Brain microvascular endothelial cell (primary cell): Measurements from ENCODE around the gene RBMS3.

Experiments used
- DNase-seq: peaks from one replicate; pipeline ENCODE4 v3.0.0-alpha.2; 2020
- H3K27ac ChIP-seq: fragments of 250-450 bp; sonication (Bioruptor Pico); 2 replicates; pipeline ENCODE4 v1.5.1; 2020; ENCODE audit warnings: mild to moderate bottlenecking, moderate library complexity
- H3K27me3 ChIP-seq: fragments of 250-450 bp; sonication (Bioruptor Pico); replicated peaks from 2 replicates; pipeline ENCODE4 v1.5.1; 2020; ENCODE audit warnings: mild to moderate bottlenecking
- H3K36me3 ChIP-seq: fragments of 250-450 bp; sonication (Bioruptor Pico); replicated peaks from 2 replicates; pipeline ENCODE4 v1.5.1; 2020; ENCODE audit warnings: mild to moderate bottlenecking
- H3K4me3 ChIP-seq: 2 replicates; pipeline ENCODE4 v1.5.1; 2011; ENCODE audit warnings: low read depth, mild to moderate bottlenecking, control low read depth, low read length, moderate library complexity
- CTCF ChIP-seq: IDR thresholded peaks from 2 replicates; pipeline ENCODE4 v1.5.1; 2011; ENCODE audit warnings: low read depth, mild to moderate bottlenecking, moderate library complexity, low read length, control low read depth, inconsistent platforms; ENCODE audit errors: missing control alignments
- in situ Hi-C: cut with HindIII; loops from 2 replicates; pipeline ENCODE4 v1.10.0; 2017; ENCODE audit warnings: low sequenced_read_pairs, low pct_ligation_motif_present

RBMS3 gene

GRCh38 chr3:29696311-29696710 is 415.4 kb downstream of the RBMS3 start:
- Histone ChIP-seq H3K4me3 (no peak overlapping the region), H3K27ac (peak overlapping the region; percentile 83), H3K27me3 (no peaks in the 10 kb centered on the region), H3K36me3 (no peaks in the 10 kb centered on the region)
- no peak for DNase-seq
- no peak for TF ChIP-seq CTCF
- in situ Hi-C loops: no loop called here

GRCh38 chr3:29697989-29698388 is 417.1 kb downstream of the RBMS3 start:
- TF ChIP-seq CTCF: no peak
- peak; percentile 45 for DNase-seq
- Histone ChIP-seq H3K27me3 (no peaks in the 10 kb centered on the region), H3K27ac (no peak overlapping the region), H3K4me3 (no peak overlapping the region), H3K36me3 (no peaks in the 10 kb centered on the region)
- in situ Hi-C loops: no loop called here

GRCh38 chr3:29700256-29700655 is 419.4 kb downstream of the RBMS3 start:
- TF ChIP-seq CTCF: no peak
- no peaks in the 10 kb centered on the region for H3K36me3 ChIP-seq
- H3K27me3 ChIP-seq: no peaks in the 10 kb centered on the region
- DNase-seq: no peak
- H3K4me3 ChIP-seq: no peak overlapping the region
- in situ Hi-C loops: no loop called here
- no peak overlapping the region for H3K27ac ChIP-seq

- in situ Hi-C loops: no loop called here
- H3K27me3 ChIP-seq: no peaks in the 10 kb centered on the region
- no peak overlapping the region for H3K4me3 ChIP-seq
- H3K27ac ChIP-seq: no peak overlapping the region
- no peak for TF ChIP-seq CTCF
- H3K36me3 ChIP-seq: no peaks in the 10 kb centered on the region
- DNase-seq: no peak
Observed at GRCh38 chr3:29701326-29701983, 420.6 kb downstream of the RBMS3 start.

GRCh38 chr3:29705906-29706844 is 425.3 kb downstream of the RBMS3 start:
- H3K4me3 ChIP-seq: no peak overlapping the region
- DNase-seq: no peak
- no peaks in the 10 kb centered on the region for H3K27me3 ChIP-seq
- no peaks in the 10 kb centered on the region for H3K36me3 ChIP-seq
- TF ChIP-seq CTCF: no peak
- in situ Hi-C loops: no loop called here
- no peak overlapping the region for H3K27ac ChIP-seq
